HT1080 (cell line): ENCODE measurements around the gene MT3. TPM values are rescaled to one million over a fixed set of nuclear protein-coding genes. Genes with fewer than 3 reads are reported as not detected.
"Not testable (repeated sequence)": the region's sequence is repeated elsewhere in the genome, so short reads cannot be mapped to it uniquely, and the experiment has no call there.

Source experiments
- DNase-seq: peaks from one replicate; pipeline ENCODE4 v3.0.0-alpha.2; 2015; ENCODE audit warnings: low read depth
- total RNA-seq: library from RNA; depleted of rRNA; stranded (reverse); fragments of >200 nt; shearing (Covaris generic); gene quantifications from 2 replicates; pipeline ENCODE4 v1.2.3, GENCODE V29; 2014

Gene MT3
- total RNA-seq, 1 experiment from 2014 or later = not detected

DNA sequence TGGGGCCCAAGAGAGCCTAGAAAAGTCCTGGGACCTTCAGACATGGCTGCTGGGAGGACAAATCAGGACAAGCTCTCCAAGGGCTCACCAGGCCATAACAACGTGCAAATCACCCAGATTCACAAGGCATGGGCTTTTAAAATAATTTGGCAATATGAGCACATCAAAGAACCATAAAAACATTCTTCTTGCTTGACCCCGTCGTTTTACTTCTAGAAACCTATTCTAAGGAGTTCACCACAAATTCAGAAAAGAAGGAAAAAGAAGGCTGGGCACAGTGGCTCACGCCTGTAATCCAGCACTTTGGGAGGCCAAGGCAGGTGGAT, 12.1 kb upstream of the MT3 start:
- no peak for DNase-seq

GRCh38 chr16:56580391-56581048, 8.8 kb upstream of the MT3 start:
- no peak for DNase-seq

DNA sequence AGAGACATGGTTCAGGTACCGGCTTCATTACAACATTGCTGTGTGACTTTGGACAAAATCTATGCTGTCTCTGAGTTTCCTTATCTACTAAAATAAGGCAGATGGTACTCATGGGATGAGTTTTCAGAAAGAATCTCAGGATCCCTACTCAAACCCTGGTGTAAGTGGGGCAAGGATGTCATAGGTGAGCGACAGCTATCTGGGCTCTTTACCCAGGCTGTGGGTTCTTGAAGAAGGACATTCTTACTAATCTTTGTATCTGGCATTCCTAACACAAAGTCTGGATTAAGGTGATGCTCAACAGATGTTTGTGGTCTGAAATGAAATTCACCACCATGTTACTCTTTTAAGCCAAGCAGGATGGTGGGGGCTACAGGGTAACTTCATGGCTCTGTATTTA, 6.4 kb upstream of the MT3 start:
- not testable (repeated sequence) for DNase-seq

DNA sequence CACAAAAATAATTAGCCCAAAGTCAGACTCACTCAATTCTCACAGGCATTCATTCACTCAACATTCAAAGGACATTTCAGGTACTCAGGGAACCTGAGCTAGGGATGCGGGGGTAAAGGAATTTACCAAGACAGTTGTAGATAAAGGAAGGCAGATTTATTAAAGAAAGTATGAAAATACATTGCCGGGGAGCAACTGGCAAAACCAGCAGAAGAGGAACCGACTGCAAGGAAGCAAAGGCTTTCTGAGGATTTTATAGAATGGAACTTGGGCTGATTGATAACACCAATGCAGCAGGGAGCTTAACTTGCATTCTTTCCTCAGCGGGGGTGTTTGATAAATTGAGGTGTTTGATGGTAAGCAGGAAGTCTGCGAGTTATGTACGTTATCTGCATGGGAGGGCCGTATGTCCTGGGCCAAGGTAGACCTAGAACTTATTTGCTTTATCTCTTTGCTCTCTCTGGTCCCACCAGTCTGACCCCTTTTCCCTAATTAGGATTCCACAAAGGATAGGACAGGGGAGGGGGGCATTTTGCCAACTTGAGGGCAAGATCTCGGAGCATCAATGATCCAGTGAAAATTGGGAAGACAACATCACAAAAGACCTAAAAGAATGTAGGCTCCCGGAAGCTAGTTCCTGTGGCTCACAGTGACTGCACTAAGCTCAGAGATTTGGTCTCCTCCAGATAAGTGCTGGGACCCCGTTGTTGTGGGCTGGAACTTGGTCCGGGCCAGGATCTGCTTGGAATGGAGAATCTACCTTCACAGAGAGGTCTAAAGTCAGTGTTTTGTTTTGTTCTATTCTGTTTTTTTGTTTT, 5.8 kb upstream of the MT3 start:
- no peak for DNase-seq

GRCh38 chr16:56584276-56584675, 5.1 kb upstream of the MT3 start:
- DNase-seq = no peak

DNA sequence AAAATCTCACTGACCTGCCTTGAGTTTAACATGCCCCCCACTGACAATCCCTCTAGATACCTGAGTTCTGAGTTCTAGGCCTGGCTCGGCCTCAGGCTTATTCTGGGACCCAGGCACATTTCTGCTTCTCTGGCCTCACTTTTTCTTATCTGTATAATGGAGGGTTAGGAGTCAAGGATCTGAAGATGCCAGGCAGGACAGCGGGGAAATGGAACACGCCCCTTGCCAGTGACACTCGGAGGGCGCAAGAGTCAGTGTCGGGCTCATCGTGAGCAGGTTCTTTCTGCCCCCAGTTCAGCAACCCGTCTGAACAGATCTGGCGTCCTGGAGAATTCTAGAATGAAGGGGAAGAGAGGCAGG, 567 bp upstream of the MT3 start:
- no peak for DNase-seq

DNA sequence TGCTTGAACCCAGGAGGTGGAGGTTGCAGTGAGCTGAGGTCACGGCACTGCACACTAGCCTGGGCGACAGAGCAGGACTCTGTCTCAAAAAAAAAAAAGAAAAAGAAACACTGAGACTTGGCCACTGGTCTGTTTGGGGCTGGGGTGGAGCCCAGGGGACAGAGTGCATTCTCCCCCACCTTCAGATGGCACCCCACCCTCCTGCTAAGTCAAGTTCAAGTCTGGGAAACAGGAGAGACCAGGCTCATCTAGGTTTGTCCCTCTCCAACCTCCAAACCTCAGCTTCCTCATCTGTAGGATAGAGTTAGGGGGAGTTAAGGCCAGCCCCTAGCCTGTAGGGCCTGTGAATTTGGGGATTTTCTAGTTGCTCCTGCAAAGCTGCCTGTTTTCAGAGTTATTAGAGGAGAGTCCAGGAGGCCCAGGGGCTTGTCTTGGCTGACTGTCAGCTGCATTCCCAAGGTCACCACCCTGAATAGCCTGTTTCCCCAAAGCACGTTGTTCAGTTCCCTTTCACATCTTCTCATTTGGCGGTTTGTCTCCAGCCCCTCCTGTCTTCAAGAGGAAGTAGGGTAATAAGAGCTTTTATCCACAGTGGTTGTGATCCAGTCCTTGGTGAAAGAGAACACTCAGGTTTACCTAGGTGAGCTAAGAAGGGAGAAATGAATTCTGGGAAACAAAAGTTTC, 2.2 kb downstream of the MT3 start:
- no peak for DNase-seq

GRCh38 chr16:56593573-56594291, 4.4 kb downstream of the MT3 start:
- no peak for DNase-seq

GRCh38 chr16:56594292-56594619, 4.9 kb downstream of the MT3 start:
- DNase-seq = no peak

- peak; percentile 60 for DNase-seq
Observed at GRCh38 chr16:56600398-56600999, 11.2 kb downstream of the MT3 start.

DNA sequence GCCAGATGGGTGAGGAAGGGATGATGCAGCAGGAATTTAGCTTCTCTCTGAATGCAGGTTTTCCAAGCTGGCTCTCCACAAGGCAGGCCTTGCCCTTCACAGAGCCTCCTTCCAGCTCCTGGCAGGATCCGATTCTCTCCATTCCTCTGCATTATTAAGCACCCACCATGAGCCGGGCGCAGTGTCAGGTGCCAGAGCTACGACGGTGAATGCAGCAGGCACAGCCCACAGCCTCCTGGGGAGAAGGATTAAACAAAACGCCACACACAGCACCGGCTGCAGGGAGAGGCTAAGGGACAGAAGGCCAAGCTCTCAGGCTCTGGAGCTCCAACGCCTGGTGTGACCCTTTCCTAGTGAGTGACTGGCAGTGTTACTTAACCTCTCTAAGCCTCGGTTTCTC, 12.0 kb downstream of the MT3 start:
- no peak for DNase-seq

DNA sequence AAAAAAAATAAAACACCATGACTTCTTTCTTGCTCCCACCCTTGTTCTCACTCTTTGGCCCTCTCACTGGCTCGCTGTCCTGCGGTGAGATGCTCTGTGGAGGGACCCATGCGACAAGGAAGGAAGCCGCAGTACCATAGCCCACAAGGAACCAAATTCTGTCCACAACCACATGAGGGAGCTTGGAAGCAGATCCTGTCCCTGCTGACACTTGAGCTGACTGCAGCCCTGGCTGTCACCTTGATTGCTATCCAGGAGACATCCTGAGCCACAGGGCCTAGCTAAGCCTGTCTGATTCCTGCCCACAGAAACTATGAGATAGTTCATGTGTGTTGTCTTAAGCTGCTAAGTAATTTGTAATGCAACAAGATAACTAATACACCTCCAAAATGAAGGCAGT, 14.3 kb downstream of the MT3 start:
- no peak for DNase-seq

DNA sequence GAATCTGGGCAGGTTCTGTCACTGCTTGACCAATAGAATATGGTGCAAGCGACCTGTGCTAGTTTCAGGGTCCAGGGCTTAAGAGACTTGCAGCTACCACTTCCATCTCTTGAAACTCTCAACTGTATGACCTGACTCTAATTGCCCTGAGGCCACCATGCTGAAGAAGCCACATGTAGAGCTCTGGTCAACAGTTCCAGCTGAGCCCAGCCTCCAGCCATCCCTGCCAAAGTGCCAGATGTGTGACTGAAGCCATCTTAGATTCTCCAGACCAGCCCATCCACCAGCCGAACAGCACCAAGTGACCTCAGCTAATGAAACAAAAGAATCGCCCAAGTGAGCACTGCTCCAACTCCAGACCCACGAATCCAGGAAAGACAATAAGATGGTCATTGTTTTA, 15.6 kb downstream of the MT3 start:
- no peak for DNase-seq

DNA sequence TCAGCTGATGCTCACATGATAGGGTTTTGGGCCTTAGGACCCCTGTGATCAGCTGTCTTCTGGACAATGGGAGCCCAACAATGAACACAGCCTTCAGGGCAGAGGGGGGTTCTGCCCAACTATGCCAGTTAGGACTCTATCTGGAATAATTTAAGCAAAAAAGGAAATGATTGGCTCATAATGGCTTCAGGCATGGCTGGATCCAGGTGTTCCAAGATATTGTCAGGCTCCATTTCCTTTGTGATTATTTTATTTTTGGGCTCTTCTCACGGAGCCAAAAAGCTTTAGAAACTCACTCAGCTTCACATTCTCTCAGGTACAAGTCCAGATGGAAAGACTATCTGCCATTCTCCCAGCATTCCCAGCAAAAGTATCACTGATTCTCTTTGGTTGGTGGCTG, 16.1 kb downstream of the MT3 start:
- DNase-seq = no peak

GRCh38 chr16:56606071-56606475, 16.7 kb downstream of the MT3 start:
- DNase-seq = peak; percentile 86

- DNase-seq = no peak
Observed at GRCh38 chr16:56606476-56607108, 17.3 kb downstream of the MT3 start.

GRCh38 chr16:56607109-56607618, 17.8 kb downstream of the MT3 start:
- DNase-seq = peak; percentile 99

- DNase-seq = no peak
Observed at GRCh38 chr16:56607675-56608042, 18.3 kb downstream of the MT3 start.

GRCh38 chr16:56608043-56608875, 18.9 kb downstream of the MT3 start, which contains the start of gene MT2A:
TSS of gene MT2A (plus strand) at chr16:56608584. CDS start at chr16:56608656, 72 bp downstream.
- DNase-seq = peak; percentile 99

GRCh38 chr16:56608876-56609462, 19.6 kb downstream of the MT3 start:
- no peak for DNase-seq
